Endothelial cell of umbilical vein (primary cell): ENCODE data around the gene ZFAND2B. TPM values are rescaled to one million over a fixed set of nuclear protein-coding genes. Genes with fewer than 3 reads are reported as not detected.

Experiments
- BruUV-seq: library from RNA; stranded (reverse); fragments of 400-500 nt; replicated peaks from 2 replicates; lab custom pipeline; 2021; lab: Mats Ljungman, UMichigan
- CTCF ChIA-PET: fragments of 300-600, 350-600 bp; sonication (Branson Sonifier 250); formaldehyde crosslinking; loops from one replicate; lab custom pipeline; 2021; ENCODE audit warnings: antibody characterized with exemption, inconsistent platforms; lab: Charles Lee
- POLR2A ChIA-PET: fragments of 300-600, 350-600 bp; sonication (Branson Sonifier 250); formaldehyde crosslinking; loops from one replicate; lab custom pipeline; 2021; ENCODE audit warnings: antibody characterized with exemption, inconsistent platforms; lab: Charles Lee
- DNase-seq: peaks from one replicate; pipeline ENCODE4 v3.0.0-alpha.2; 2011; ENCODE audit warnings: low read depth, low spot score
- FAIRE-seq: peaks from 2 replicates; lab custom pipeline; 2011; peaks lifted over from hg19 to GRCh38; lab: Jason Lieb, UNC
- H2AFZ ChIP-seq: 2 replicates; pipeline ENCODE4 v1.6.0; 2012; ENCODE audit warnings: low read depth, low read length, control low read depth, inconsistent platforms
- H3K27ac ChIP-seq: 2 replicates; pipeline ENCODE4 v1.5.1; 2011; ENCODE audit warnings: low read depth, mild to moderate bottlenecking, control low read depth, low read length, moderate library complexity; ENCODE audit not compliant: insufficient read depth
- H3K27me3 ChIP-seq, 2 experiments: 2 replicates each; pipeline versions ENCODE4 v1.6.0 to v1.6.1; 2011; ENCODE audit warnings: low read length in 2 of 2, mixed read lengths in 1 of 2; ENCODE audit not compliant: control insufficient read depth in 2 of 2, insufficient read depth in 2 of 2
- H3K36me3 ChIP-seq, 2 experiments: 2 replicates in 1 of 2; 3 replicates in 1 of 2; pipeline ENCODE4 v1.5.1; 2011; ENCODE audit warnings: low read length in 2 of 2, mild to moderate bottlenecking in 1 of 2, moderate library complexity in 1 of 2; ENCODE audit not compliant: control insufficient read depth in 2 of 2, insufficient read depth in 2 of 2; ENCODE audit errors: extremely low read depth in 1 of 2
- H3K4me1 ChIP-seq: 3 replicates; pipeline ENCODE4 v1.5.1; 2011; ENCODE audit warnings: mild to moderate bottlenecking, low read length; ENCODE audit not compliant: control insufficient read depth, insufficient read depth; ENCODE audit errors: extremely low read depth
- H3K4me2 ChIP-seq: 2 replicates; pipeline ENCODE4 v1.6.1; 2011; ENCODE audit warnings: low read length, control low read depth, mixed read lengths; ENCODE audit not compliant: insufficient read depth
- H3K4me3 ChIP-seq, 3 experiments: fragments of 200-600 bp in 1 of 3; sonication (generic), shearing (Covaris generic) in 1 of 3; replicated peaks in 1 of 3; 2 replicates each; pipeline ENCODE4 v1.5.1; 2011 to 2016; ENCODE audit warnings: control low read depth in 3 of 3, low read length in 3 of 3, mild to moderate bottlenecking in 2 of 3, inconsistent platforms in 1 of 3, low read depth in 1 of 3, moderate library complexity in 1 of 3; ENCODE audit not compliant: insufficient read depth in 1 of 3
- H3K79me2 ChIP-seq: 2 replicates; pipeline ENCODE4 v1.6.0; 2012; ENCODE audit warnings: low read length, inconsistent platforms; ENCODE audit not compliant: control insufficient read depth, insufficient read depth
- H3K9ac ChIP-seq: replicated peaks from 2 replicates; pipeline ENCODE3; 2011; ENCODE audit warnings: low read length, control low read depth; ENCODE audit not compliant: insufficient read depth; ENCODE audit errors: extremely low read depth
- H3K9me1 ChIP-seq: replicated peaks from 3 replicates; pipeline ENCODE4 v1.6.0; 2011; ENCODE audit warnings: mild to moderate bottlenecking, low read length; ENCODE audit not compliant: control insufficient read depth, insufficient read depth; ENCODE audit errors: extremely low read depth
- H3K9me3 ChIP-seq: replicated peaks from 2 replicates; pipeline ENCODE4 v1.5.1; 2012; ENCODE audit warnings: low read length, inconsistent platforms; ENCODE audit not compliant: control insufficient read depth, insufficient read depth
- H4K20me1 ChIP-seq: replicated peaks from 2 replicates; pipeline ENCODE3; 2011; ENCODE audit warnings: mild to moderate bottlenecking, low read length; ENCODE audit not compliant: control insufficient read depth, insufficient read depth; ENCODE audit errors: extremely low read depth
- FOS ChIP-seq: IDR thresholded peaks from 2 replicates; pipeline ENCODE4 v1.6.1; 2011; ENCODE audit warnings: mild to moderate bottlenecking, low read length, moderate library complexity, borderline replicate concordance; ENCODE audit not compliant: insufficient read depth
- GATA2 ChIP-seq: IDR thresholded peaks from 2 replicates; pipeline ENCODE4 v1.7.0; 2011; ENCODE audit warnings: low read depth, mild to moderate bottlenecking, moderate library complexity, mixed read lengths, low read length; ENCODE audit not compliant: insufficient read length, insufficient read depth
- JUN ChIP-seq: IDR thresholded peaks from 2 replicates; pipeline ENCODE4 v1.6.1; 2011; ENCODE audit warnings: borderline replicate concordance, low read depth; ENCODE audit not compliant: insufficient read length, insufficient read depth
- MAX ChIP-seq: IDR thresholded peaks from 2 replicates; pipeline ENCODE4 v1.6.1; 2011; ENCODE audit not compliant: insufficient read depth, insufficient read length
- MYC ChIP-seq: IDR thresholded peaks from one replicate; pipeline ENCODE4 v1.6.1; 2011; ENCODE audit warnings: mild to moderate bottlenecking, low read depth, low read length
- POLR2A ChIP-seq: IDR thresholded peaks from 2 replicates; pipeline ENCODE4 v1.6.1; 2012; ENCODE audit warnings: low read depth, mild to moderate bottlenecking, control low read depth, low read length
- POLR2AphosphoS5 ChIP-seq: IDR thresholded peaks from 2 replicates; pipeline ENCODE4 v1.6.1; 2012; ENCODE audit warnings: low read depth, mild to moderate bottlenecking, control low read depth, low read length, moderate library complexity; ENCODE audit not compliant: insufficient read depth
- dilution Hi-C: fragments of 300-500 bp; cut with MboI; formaldehyde crosslinking; loops from one replicate; pipeline ENCODE4 v1.15.0; 2019; ENCODE audit warnings: low sequenced_read_pairs; ENCODE audit not compliant: extremely low pct_ligation_motif_present
- intact Hi-C: fragments of 100-400 bp; cut with micrococcal nuclease; formaldehyde crosslinking; loops from one replicate; pipeline ENCODE4 v1.10.0; 2022
- polyA plus RNA-seq, 4 experiments: library from polyadenylated mRNA; depleted of rRNA in 3 of 4; stranded (reverse) in 3 of 4; unstranded in 1 of 4; fragments of >200 nt; gene quantifications; 2 replicates each; pipeline versions ENCODE4 v1.2.1 to v1.2.3, GENCODE V29; 2011 to 2012; ENCODE audit warnings: missing spikeins in 1 of 4
- total RNA-seq: library from RNA; stranded (reverse); gene quantifications from 2 replicates; pipeline ENCODE4 v1.2.3, GENCODE V29; 2021
- TF ChIP-seq, protein P1 (sequence below), 2 donors: IDR thresholded peaks; 1 replicate in 1 of 2; 2 replicates in 1 of 2; pipeline ENCODE4 v1.5.1; 2011; ENCODE audit warnings: low read length in 2 of 2, mild to moderate bottlenecking in 2 of 2, moderate library complexity in 2 of 2, control low read depth in 1 of 2, inconsistent platforms in 1 of 2, low read depth in 1 of 2; ENCODE audit not compliant: insufficient read depth in 1 of 2; ENCODE audit errors: extremely low read depth in 1 of 2

The ZFAND2B gene
- total and polyA plus RNA-seq, 2 donors (not counting 3 experiments of a cell fraction or from before 2014, with no cell fraction given) = 23.3 to 52.0 TPM

GRCh38 chr2:219214786-219215185 is 8.2 kb downstream of the ZFAND2B start:
- intact Hi-C loops = loop anchor here (5.0 kb wide), 1 partner anchor 157 kb away; no protein-coding TSS in a partner anchor
- H3K4me1 ChIP-seq = peaks cover 14% of the 10 kb centered on the region
- dilution Hi-C loops = no loop called here
- no peak overlapping the region for H3K4me3 ChIP-seq
- H2AFZ ChIP-seq = no peak overlapping the region
- no peaks in the 10 kb centered on the region for H3K9me1 ChIP-seq
- no TSS peak for BruUV-seq
- DNase-seq (no peak), FAIRE-seq (no peak)
- no peaks in the 10 kb centered on the region for H3K79me2 ChIP-seq
- POLR2A ChIA-PET = no interaction called here
- H3K9me3 ChIP-seq = no peaks in the 10 kb centered on the region
- no peak overlapping the region for H3K4me2 ChIP-seq
- no peak overlapping the region for H3K27ac ChIP-seq
- H3K27me3 ChIP-seq = no peaks in the 10 kb centered on the region
- TF ChIP-seq JUN = no peak
- no peak overlapping the region for H3K9ac ChIP-seq
- H3K36me3 ChIP-seq = peaks cover 3 to 8% of the 10 kb centered on the region in 2 experiments
- H4K20me1 ChIP-seq = no peaks in the 10 kb centered on the region
- CTCF ChIA-PET = no interaction called here

GRCh38 chr2:219215871-219216534 is 9.4 kb downstream of the ZFAND2B start:
- BruUV-seq = no TSS peak
- dilution Hi-C loops = no loop called here
- DNase-seq (no peak), FAIRE-seq (no peak)
- peaks cover 14% of the 10 kb centered on the region for H3K4me1 ChIP-seq
- H3K9ac ChIP-seq = no peak overlapping the region
- H2AFZ ChIP-seq = no peak overlapping the region
- H3K4me2 ChIP-seq = no peak overlapping the region
- intact Hi-C loops = loop anchor here (5.0 kb wide), 1 partner anchor 159 kb away; no protein-coding TSS in a partner anchor
- H3K27me3 ChIP-seq = no peaks in the 10 kb centered on the region
- H3K9me1 ChIP-seq = no peaks in the 10 kb centered on the region
- TF ChIP-seq MYC (no peak), JUN (no peak), POLR2A (no peak), GATA2 (no peak), FOS (no peak), MAX (no peak), POLR2AphosphoS5 (no peak)
- TF ChIP-seq, protein P1, sequence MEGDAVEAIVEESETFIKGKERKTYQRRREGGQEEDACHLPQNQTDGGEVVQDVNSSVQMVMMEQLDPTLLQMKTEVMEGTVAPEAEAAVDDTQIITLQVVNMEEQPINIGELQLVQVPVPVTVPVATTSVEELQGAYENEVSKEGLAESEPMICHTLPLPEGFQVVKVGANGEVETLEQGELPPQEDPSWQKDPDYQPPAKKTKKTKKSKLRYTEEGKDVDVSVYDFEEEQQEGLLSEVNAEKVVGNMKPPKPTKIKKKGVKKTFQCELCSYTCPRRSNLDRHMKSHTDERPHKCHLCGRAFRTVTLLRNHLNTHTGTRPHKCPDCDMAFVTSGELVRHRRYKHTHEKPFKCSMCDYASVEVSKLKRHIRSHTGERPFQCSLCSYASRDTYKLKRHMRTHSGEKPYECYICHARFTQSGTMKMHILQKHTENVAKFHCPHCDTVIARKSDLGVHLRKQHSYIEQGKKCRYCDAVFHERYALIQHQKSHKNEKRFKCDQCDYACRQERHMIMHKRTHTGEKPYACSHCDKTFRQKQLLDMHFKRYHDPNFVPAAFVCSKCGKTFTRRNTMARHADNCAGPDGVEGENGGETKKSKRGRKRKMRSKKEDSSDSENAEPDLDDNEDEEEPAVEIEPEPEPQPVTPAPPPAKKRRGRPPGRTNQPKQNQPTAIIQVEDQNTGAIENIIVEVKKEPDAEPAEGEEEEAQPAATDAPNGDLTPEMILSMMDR (IDR thresholded peaks at IDR 0.05; ENCODE audit: extremely low read depth in 1 of 2, insufficient read depth in 1 of 2, low read depth in 1 of 2, low read length in 2 of 2) = no peak
- H3K9me3 ChIP-seq = no peaks in the 10 kb centered on the region
- H3K36me3 ChIP-seq = peaks cover 3 to 11% of the 10 kb centered on the region in 2 experiments
- ChIA-PET CTCF (interaction anchor here (1.2 to 1.6 kb wide), 2 partner anchors 11 to 79 kb away, joined by 3 to 6 read pairs; no protein-coding TSS in a partner anchor), POLR2A (interaction anchor here (0.6 kb wide), 1 partner anchor 1781 kb away, joined by 8 read pairs; no protein-coding TSS in a partner anchor)
- no peaks in the 10 kb centered on the region for H3K79me2 ChIP-seq
- H4K20me1 ChIP-seq = no peaks in the 10 kb centered on the region
- H3K4me3 ChIP-seq = no peak overlapping the region
- H3K27ac ChIP-seq = no peak overlapping the region
